ENCODE measurements around the gene LRBA.

DNA sequence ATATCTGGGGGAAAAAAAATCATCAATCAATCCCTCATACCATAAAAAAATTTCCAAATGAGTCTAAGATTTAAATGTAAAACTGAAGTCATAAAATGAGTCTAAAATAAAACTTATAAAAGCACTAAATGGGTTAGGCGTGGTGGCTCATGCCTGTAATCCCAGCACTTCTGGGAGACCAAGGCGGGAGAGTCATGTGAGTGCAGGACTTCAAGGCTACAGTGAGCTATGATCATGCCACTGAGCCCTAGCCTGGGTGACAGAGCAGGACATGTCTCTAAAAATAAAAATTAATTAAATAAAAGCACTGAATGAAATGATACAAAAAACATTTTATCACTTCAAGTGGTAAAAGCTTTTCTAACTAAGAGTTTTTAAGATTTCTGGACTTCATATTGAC lies 83.3 kb downstream of the LRBA start:
- TF ChIP-seq, protein P1, sequence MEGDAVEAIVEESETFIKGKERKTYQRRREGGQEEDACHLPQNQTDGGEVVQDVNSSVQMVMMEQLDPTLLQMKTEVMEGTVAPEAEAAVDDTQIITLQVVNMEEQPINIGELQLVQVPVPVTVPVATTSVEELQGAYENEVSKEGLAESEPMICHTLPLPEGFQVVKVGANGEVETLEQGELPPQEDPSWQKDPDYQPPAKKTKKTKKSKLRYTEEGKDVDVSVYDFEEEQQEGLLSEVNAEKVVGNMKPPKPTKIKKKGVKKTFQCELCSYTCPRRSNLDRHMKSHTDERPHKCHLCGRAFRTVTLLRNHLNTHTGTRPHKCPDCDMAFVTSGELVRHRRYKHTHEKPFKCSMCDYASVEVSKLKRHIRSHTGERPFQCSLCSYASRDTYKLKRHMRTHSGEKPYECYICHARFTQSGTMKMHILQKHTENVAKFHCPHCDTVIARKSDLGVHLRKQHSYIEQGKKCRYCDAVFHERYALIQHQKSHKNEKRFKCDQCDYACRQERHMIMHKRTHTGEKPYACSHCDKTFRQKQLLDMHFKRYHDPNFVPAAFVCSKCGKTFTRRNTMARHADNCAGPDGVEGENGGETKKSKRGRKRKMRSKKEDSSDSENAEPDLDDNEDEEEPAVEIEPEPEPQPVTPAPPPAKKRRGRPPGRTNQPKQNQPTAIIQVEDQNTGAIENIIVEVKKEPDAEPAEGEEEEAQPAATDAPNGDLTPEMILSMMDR (IDR thresholded peaks at IDR 0.05): no peak
- TF ChIP-seq POLR2AphosphoS5 (IDR thresholded peaks at IDR 0.05; ENCODE audit: insufficient read depth in 1 of 2, low read depth in 1 of 2): no peak
